Measurements from ENCODE around the gene UGT1A3.

DNA sequence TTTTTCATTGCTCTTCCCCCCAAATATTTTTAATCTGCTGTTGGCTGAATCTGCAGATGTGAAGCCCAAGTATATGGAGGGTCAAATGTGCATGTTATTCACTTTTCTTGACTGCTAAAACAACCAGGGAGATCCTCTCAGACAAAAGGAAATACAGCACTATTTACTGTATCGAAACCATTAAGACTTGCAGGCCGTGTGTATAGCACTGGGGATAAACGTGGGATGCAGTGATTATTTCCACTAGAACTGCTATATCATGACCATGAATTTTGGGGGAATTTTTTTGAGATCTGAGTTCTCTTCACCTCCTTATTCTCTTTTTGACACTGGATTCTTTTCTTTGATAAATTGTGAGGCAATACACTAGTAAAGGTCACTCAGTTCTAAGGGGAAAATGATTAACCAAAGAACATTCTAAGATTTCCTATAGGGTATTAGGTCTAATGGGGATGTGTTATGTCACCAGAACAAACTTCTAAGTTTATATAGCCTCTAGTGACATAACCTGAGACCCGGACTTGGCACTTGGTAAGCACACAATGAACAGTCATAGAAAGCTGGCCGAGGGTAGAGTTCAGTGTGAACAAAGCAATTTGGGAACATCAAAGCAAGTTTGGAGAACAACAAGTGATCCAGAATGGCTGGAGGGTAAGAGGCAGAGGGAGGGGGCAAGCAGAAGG, 16.4 kb downstream of the UGT1A3 start:
- TF ChIP-seq, protein P1, sequence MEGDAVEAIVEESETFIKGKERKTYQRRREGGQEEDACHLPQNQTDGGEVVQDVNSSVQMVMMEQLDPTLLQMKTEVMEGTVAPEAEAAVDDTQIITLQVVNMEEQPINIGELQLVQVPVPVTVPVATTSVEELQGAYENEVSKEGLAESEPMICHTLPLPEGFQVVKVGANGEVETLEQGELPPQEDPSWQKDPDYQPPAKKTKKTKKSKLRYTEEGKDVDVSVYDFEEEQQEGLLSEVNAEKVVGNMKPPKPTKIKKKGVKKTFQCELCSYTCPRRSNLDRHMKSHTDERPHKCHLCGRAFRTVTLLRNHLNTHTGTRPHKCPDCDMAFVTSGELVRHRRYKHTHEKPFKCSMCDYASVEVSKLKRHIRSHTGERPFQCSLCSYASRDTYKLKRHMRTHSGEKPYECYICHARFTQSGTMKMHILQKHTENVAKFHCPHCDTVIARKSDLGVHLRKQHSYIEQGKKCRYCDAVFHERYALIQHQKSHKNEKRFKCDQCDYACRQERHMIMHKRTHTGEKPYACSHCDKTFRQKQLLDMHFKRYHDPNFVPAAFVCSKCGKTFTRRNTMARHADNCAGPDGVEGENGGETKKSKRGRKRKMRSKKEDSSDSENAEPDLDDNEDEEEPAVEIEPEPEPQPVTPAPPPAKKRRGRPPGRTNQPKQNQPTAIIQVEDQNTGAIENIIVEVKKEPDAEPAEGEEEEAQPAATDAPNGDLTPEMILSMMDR (IDR thresholded peaks at IDR 0.05), result no peak
- TF ChIP-seq POLR2AphosphoS5 (IDR thresholded peaks at IDR 0.05) (no peak), POLR2A (IDR thresholded peaks at IDR 0.05) (no peak), EP300 (IDR thresholded peaks at IDR 0.05) (no peak)
